HG03280 (cell line): ENCODE measurements around the gene ALOX15.
"Not testable (repeated sequence)": the region's sequence is repeated elsewhere in the genome, so short reads cannot be mapped to it uniquely, and the experiment has no call there.

ENCODE experiments used
- ATAC-seq: cut with Tn5 transposase; IDR thresholded peaks from one replicate; pipeline ENCODE4 v1.9.1; 2021; ENCODE audit warnings: mild to moderate bottlenecking, moderate library complexity; ENCODE audit not compliant: unreplicated experiment

The ALOX15 gene

DNA sequence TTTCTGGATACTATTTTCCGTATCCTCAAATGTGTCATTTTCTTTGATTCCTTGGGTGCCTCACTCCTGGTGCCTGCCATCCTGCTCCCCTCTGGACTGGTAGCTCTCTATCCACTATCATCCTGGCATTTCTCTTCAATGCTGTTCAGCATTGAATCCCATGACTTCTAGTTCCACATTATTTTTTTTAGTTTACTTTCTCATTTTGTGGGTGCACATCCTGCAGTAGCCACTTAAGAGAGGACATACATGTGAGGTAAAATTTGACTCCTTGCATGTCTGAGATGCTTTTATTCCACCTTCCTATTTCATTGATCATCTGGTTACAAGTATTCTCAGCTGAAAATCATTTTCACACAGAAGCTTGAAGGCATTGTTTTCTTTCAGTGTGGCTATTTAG is 19.1 kb downstream of the ALOX15 start:
- no peak for ATAC-seq

- no peak for ATAC-seq
Observed at GRCh38 chr17:4620531-4621101, 20.9 kb downstream of the ALOX15 start.

GRCh38 chr17:4617590-4618351 is 23.7 kb downstream of the ALOX15 start:
- ATAC-seq: no peak

DNA sequence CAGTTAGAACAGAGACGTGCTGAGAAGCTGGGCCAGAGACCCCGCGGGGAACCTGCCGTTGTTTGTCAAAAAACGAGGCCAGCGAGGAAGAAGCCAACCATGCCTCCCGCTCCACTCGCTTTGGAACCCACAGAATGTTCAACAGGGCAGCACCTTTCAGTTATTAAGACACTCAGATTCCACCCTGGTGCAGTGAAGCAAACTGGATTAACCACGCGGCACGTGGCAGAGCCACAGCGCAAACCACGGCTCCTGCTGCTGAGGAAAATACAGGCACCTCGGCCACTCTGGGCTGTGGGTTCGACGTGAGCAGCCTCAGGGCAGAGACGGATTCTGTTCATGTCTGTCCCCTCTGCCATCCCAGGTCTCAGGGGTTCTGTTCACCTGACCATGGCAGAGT is 24.4 kb downstream of the ALOX15 start:
- no peak for ATAC-seq

- ATAC-seq: no peak
Observed at GRCh38 chr17:4616476-4616875, 25.0 kb downstream of the ALOX15 start.

- no peak for ATAC-seq
Observed at GRCh38 chr17:4610656-4611055, 30.8 kb downstream of the ALOX15 start.

GRCh38 chr17:4610162-4610561 is 31.3 kb downstream of the ALOX15 start:
- no peak for ATAC-seq

DNA sequence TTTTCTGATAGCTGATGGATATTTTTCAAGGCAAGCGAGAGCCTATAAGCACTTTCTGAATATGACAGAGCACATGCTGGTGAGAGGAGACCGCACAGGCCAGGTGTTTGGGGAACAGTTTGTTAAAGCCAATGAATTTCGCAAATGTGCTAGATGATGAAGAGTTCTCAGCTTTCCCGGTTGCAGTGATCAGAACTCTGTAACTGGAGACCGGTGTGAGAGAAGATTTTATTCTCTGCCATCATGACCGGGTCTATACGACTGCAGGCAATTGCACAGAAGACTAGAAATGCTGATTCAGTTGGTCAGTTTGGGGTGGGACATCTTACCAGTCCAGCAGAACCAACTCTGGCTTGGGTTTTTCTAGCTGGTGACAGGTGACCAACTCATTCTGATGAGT is 31.7 kb downstream of the ALOX15 start:
- ATAC-seq: no peak

GRCh38 chr17:4607773-4608187 is 33.7 kb downstream of the ALOX15 start:
- ATAC-seq: no peak

- no peak for ATAC-seq
Observed at GRCh38 chr17:4607261-4607741, 34.2 kb downstream of the ALOX15 start.

- no peak for ATAC-seq
Observed at GRCh38 chr17:4605826-4606225, 35.7 kb downstream of the ALOX15 start.

- not testable (repeated sequence) for ATAC-seq
Observed at GRCh38 chr17:4604736-4605135, 36.7 kb downstream of the ALOX15 start.

GRCh38 chr17:4604111-4604644 is 37.3 kb downstream of the ALOX15 start:
- ATAC-seq: no peak

GRCh38 chr17:4602041-4602440 is 39.4 kb downstream of the ALOX15 start:
- no peak for ATAC-seq

GRCh38 chr17:4601326-4601725 is 40.2 kb downstream of the ALOX15 start:
- no peak for ATAC-seq

GRCh38 chr17:4600563-4600962 is 40.9 kb downstream of the ALOX15 start:
- ATAC-seq: no peak

DNA sequence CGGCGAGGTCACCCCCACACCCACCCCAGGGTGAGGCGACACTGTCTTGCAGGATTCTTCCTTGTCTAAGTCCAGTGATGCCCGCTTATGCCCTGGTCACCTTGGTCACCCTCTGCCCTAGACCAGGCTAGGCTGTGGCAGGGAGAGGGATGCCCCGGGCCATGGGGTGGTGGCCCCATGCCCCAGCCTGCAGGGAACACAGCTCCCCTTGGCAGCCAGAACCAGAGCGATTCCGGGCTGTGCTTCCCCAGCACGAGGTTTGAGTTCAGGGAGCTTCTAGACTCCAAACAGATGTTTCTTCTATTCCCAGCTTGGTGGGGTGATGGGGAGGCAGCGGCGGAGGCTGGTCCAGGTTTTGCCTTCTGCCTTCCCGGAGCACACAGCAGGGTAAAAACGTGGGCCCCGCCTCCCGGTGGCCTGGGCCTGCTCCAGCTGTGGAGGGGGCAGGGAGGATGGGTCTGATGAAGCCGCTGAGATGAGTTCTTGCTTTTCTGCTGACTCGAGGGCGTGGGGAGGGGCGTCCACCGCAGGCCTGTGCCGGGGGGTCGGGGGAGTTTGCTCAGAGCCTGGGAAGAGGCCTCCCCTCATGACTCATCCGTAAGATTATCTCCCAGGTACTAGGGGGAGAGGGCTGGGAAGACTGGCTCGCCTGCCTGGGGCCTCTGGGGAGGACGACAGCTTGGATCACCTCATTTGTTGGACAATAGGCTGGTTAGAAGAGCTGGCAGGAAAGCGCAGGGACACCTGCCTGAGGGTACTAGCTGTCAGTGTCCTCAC is 41.8 kb downstream of the ALOX15 start:
- no peak for ATAC-seq

- ATAC-seq: no peak
Observed at GRCh38 chr17:4598776-4599504, 42.5 kb downstream of the ALOX15 start.

DNA sequence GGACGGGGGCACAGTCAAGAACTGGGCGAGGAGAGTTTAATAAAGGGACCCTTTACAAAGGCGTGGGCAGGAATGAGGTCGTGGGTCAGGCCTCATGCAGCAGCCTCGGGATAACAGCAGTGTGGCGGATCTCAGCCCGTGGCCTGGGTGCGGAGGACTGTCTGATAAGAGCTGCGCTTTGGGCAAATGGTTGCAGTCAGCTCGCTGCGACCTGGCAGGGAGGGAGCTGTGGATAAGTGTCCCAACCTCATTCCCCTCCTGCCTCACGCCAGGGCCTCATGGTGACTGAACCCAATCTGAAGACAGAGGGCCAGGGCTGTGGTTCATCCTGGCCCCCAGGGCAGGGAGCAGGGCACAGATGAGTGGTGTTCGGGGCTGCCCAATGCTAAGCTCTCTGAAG is 43.5 kb downstream of the ALOX15 start:
- no peak for ATAC-seq

DNA sequence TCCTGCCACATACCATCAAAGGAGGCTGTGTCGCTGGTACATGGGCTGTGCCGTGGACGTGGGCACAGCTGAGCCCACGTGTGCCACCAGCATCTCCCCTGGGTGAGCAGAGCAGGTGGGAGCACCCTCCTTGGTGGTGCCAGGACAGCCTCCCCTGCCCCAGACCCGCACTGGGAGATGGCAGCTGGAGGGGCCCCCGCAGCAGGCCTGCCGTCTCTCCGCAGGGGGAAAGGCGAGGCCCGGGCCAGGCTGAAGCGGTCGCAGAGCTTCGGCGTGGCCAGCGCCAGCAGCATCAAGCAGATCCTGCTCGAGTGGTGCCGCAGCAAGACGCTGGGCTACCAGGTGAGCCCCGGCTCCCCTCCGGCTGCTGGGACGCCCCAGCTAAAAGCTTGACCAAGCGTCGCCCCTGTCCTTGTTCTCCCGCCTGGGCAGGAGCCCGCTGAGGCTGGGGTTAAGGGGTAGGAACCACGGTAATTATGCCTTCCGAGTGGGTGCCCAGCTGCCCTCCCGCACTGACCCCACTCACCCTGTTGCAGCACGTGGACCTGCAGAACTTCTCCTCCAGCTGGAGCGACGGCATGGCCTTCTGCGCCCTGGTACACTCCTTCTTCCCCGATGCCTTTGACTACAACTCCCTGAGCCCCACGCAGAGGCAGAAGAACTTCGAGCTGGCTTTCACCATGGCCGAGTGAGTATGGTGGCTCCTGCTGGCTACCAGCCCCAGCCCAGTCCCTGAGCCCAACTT is 44.7 kb downstream of the ALOX15 start:
- no peak for ATAC-seq
